ENCODE data around the gene NUDT3.

DNA sequence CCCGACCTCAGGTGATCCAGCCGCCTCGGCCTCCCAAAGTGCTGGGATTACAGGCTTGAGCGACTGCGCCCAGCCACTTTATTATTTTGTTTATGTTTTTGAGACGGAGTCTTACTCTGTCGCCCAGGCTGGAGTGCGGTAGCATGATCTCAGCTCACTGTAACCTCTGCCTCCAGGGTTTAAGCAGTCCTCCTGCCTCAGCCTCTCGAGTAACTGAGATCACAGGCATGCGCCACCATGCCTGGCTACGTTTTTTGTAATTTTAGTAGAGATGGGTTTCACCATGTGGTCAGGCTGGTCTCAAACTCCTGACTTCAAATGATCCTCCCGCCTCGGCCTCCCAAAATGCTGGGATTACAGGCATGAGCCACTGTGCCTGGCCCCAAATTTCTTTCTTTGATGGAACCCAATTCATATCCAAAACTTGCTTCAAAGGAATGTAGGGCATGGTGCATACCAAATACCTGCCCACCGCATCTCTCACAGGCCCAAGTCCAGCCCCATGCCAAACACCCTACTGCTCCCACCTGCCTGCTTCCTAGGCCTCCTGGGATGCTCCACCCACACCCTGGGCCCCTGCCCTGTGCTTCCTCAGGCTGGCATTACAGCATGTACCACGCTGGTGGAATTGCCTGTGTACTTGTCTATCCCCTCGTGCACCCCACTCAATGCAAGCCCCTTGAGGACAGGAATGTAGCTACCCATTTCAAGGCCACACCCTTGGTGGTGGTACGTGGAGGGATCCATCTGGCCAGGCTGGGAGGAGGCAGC, 160.7 kb downstream of the NUDT3 start:
- TF ChIP-seq SUZ12 (IDR thresholded peaks at IDR 0.05; ENCODE audit: extremely low read depth, insufficient read depth, insufficient read length) = no peak
- TF ChIP-seq YY1 (IDR thresholded peaks at IDR 0.05; ENCODE audit: insufficient read depth, insufficient read length) = no peak
